SIG-M5 (cell line): ENCODE measurements around the gene ADCY1.

Source experiments
- DNase-seq: peaks from one replicate; lab custom pipeline; 2025; lab: John Stamatoyannopoulos, UW

Gene ADCY1

DNA sequence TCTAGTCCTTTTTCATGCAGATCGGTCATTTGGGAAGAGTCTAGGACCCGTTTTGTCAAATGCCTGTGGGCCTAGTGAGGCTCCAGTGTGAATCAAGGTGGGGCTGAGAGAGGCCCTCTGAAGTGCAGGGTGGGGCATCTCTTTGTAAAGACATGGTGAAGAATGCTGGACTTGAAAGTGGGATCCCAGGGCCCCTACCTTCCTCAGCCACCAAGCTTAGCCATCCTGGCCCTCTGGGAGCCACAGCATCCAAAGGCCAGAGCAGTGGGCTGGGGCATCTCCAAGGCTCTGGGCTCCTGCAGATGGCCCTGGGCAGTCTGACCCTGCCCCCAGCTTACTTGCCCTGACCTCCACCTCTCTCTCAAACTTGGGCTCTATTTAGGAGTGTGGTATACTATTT lies 78.5 kb downstream of the ADCY1 start:
- no peak for DNase-seq

DNA sequence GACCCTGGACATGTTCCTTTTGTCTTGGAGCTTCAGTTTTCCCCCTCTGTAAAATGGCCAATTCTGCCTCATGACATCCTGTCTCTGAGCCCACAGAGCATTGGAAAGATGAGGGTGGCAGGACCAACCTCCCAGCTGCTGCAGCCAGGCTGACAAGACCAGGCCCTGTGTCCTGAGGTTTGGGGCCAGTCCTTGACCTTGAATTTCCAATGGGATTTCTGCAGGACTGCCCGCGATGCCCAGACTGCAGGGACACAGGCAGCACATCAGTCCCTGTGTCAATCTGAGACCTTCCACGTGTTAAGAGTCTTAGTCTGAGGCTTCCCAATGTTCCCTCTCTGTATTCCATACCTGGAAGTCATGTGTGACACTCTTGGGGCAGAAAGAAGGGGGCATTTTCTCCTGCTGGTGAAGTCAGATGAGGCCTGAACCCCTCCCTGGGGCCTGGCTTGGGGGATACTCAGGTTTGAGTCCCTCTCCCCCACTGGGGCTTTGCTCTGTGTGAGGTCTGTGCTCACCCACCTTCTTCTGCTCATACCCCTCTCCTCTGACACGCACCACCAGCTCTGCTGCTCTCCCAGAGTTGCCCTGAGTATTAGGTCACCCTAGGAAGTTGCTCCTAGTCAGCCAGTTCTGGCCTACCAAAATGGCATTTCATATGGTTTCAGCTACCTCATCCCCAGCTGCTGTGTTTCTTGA lies 79.2 kb downstream of the ADCY1 start:
- no peak for DNase-seq

DNA sequence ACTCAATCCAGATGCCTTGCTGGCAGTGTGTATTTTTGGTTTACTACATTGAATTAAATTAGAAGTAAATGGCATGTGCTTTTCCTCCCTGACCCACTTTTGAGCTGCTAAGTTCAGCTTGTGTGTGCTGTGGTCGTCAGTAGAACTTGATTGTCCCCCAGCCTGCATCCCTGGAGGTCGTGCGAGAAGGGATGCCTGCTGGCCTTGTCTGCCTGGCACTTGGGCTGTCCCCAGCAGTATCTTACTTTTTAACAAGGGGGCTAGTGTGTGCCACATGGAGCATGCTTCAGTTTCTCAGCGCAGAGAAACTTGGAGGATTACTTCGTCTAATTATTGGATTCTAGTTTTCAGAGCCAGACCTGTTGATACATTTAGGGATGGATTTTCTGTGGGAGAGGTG lies 80.2 kb downstream of the ADCY1 start:
- DNase-seq = no peak

DNA sequence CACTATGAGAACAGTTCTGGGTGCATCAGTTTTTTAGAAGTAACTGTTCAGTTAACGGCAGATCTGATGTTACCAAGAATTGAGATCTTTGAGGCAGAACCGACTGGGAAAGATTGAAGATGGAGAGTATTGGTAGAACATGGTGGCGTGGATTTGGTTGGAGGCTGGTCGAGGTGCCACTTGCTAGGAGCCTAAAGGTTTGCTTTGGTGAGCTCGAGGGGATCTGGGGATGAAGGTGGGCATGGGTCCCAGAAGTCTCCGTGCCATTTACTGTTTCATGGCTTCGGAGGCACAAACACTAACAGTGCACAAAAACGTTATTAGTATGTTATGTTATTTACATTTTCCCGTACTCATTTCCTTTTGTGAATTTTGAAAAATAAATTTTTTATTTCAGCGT lies 81.4 kb downstream of the ADCY1 start:
- no peak for DNase-seq

DNA sequence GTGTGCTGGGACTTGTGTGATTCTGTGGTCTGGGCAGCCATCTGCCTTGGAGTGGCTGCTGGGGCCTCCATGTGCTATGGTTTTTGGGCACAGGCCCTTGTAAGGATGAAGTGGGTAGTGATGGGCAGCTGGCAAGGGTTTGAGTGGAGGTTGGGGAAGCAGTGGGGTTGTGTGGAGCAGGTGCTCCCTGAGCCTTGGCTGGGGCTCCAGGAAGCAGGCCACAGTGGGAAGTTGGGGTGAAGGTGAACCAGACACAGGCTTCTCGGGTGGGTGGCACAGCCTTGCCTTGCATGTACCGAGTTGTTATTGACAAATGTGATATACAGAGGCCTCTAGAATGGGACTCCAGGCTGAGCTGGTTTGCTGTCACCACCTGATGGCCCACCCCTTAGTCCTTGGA lies 82.3 kb downstream of the ADCY1 start:
- DNase-seq = no peak

DNA sequence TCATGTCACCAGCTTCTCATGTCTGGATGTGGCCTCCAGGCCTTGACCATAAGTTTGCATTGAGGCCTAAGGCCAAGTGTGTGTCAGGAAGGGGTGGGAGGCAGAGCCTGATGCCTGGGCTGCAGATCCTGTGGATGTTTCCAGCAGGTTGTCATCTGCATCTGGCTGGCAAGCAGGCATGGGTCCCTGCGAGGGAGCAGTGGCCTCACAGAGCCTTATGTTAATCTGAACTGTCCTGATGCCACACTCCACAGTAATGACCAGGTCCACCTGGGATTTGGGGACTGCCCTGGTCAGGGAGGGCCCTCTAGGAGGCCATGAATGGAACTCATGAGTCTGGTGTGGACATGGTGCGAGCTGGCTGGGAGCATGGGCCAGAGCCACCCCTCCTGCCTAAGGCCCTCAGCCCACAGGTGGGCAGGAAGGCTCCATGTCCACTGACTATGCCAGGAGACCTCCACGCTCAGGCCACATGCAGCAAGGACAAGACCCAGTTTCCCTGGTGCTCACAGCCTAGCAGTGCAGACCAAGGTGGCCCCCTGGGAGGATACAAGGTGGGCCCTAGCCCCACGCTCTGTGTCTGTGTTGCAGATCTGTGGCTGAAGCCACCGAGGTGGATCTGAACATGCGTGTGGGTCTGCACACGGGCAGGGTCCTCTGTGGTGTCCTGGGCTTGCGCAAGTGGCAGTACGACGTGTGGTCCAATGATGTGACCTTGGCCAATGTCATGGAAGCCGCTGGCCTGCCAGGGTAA lies 83.1 kb downstream of the ADCY1 start:
- no peak for DNase-seq

DNA sequence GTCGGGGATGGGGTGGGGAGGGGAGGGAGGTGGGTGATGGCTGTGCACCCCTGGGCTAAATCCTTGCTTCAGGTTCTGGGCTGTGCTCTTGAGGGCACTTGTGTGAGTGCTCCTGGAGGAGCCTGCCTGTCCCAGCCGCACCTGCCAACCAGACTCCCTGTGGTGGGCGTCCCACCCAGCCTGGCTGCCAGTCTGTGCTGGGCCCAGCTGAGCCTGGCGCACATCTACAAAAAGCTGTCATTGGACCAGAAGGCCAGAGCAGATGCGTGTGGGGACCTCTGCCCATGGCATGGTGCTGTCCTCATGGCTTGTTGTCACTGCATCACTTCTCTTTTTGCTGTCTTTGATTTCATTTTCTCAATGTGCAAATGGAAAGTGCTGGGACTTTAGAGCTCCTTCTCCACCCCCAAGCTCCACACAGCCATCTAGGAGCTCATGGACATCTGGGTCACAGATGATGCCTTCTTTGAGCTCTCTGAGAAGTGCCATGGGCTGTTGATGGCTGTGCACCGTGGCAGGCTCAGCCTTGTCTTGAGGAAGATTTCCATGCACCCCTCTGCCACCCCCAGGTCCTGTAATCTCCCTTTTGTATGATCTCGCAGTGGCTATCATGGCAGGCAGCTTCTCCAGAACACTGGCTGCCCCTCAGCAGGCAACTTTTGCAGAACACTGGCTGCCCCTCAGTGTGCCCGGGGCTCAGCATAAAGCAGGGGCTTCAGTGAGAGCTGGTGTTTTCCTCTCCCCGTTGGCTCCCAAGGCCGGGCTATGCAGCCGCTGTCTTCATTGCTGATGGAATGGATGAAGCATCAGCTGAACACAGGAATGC lies 83.9 kb downstream of the ADCY1 start:
- no peak for DNase-seq

DNA sequence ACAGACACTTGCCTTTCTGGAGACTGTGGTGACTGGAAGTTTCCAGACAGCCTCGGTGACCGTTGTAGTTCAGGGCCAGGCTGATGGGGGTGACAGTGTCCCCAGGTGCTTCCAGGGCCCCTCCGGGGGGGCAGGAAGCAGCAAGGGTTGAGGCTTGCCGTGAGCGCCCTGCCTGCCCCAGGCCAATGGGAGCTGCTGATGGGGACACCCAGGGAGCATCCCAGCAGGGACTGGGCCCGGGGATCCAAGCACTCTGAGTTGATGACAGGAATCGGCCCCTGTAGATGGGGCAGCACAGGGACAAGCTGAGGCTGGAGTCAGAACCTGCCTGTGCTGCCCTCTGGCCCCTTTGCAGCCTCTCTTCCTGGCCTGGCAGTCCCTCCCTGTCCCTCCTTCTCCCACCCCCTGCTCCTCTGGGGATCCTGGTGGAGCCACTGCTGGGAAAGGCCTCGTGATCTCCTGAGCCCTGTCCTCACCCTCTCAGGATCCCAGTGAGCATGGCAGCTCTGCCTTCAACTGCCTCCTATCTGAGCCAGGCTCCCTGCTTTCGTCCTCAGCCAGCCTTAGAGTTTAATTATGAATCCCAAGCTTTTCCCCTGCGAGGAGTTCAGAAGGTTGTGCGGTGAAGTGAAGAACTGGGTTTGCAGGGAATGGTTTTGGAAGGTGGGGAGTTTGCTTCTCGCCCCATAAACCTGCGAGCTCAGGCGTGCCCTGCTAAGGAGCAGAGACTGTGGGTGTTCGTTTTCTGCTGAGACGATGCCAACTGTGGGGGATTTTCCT lies 84.7 kb downstream of the ADCY1 start:
- DNase-seq = no peak

DNA sequence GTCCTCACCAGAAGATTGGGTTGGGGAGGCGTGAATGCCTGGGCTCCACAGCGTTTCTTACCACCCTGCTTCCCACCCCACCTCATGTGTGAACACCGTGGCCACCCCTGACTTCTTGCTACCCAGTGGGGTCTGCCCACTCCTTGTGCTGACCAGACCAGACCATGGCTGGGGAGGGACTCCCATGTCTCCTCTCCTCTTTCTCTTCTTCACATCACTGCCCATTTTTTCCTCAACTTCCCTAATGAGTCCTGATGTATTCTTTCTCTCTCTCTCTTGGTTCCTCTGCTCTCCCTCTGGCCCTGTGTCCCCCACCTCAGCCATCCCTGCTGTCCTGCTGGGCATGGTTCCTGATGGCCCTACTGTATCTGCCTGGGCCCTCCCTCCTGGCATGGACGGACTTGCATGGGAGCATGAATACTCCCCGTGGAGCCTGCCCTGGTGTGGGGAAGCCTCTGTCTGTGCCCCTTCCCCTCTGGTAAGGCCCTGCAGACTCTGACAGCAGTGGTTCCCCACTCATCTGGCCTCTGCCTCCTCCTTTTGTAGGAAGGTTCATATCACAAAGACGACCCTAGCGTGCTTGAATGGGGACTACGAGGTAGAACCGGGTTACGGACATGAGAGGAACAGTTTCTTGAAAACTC lies 85.5 kb downstream of the ADCY1 start:
- no peak for DNase-seq

DNA sequence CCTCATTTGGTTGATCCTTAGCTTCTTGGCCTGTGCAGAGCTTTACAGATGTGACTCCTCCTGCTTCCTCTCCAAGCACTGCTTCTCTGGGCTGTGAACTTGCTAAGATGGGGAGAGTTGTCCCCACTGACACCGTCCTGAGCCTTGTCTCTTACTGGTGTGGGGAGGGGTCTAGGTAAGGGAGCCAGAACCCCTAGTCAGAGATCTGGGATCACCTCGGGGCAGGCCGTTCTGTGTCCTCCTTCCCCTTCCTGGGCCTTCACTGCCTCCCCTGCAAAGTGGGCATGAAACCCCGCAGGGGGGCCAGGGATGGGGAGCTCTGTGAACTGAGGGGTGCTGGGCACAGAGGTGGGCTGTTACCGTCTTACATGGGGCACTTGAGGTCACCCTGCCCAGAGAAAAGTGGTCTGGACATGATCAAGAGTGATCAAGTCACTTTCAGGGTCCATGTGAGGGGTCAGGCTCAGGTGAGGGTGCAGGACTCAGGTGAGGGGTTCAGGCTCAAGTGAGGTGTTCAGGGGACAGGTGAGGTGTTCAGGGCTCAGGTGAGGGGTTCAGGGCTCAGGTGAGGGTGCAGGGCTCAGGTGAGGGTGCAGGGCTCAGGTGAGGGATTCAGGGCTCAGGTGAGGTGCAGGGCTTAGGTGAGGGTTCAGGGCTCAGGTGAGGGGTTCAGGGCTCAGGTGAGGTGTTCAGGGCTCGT lies 86.2 kb downstream of the ADCY1 start:
- no peak for DNase-seq

DNA sequence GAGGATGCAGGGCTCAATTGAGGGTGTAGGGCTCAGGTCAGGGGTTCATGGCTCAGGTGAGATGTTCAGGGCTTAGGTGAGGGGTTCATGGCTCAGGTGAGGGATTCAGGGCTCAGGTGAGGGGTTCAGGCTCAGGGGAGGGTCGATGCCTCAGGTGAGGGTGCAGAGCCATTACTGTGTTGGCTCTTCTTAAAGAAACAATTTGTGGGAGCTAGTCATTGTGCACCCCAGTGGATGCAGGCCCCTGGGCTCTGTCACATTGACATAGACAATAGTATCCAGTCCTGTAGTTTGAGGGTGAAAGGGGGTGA lies 86.7 kb downstream of the ADCY1 start:
- DNase-seq = no peak

DNA sequence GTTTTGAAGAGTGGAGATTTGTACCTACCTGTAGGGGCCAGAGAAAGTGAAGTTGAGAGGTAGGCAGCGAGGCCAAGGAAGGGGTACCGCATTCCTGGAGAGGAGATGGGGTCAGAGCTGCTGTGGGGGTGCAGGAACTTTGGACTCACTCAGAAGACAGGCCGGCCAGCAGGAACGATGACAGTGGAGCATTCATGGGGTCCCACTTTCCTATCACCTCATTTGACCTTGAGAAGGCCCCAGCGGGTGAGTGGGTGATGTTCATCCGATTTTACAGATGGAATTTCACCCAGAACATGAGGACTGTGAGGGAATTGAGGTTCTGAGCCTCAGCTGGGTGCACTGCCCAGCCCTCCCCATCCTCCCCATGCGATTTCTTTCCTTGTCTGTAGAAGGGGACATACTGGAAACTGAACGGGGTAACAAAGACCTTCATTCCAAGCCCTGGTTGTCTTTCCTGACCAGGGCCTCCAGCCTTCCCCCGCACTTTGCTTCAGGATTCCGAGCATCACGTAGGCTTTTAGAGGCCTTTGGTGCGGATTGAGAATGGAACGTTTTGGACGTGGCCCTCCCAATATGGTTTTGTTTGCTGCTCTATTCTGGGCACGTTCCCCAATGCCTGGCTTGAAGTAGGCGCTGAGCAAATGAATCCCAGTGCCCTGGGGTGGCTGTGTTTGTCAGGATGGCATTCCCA lies 87.3 kb downstream of the ADCY1 start:
- DNase-seq = no peak

DNA sequence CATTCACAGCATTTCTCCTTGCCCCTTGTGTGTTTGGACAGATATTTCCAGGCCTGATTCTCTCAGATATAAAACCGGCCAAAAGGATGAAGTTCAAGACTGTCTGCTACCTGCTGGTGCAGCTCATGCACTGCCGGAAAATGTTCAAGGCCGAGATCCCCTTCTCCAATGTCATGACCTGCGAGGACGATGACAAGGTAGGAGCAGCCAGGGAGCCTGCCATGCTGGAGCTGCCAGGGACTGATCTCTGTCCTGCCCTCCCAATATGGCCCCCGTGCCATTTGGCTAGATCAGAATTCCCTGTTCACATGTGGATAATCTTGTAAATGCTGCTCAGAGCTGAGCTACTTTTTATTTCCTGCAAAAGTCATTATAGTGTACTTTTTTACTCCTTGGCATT lies 87.8 kb downstream of the ADCY1 start:
- DNase-seq = no peak

DNA sequence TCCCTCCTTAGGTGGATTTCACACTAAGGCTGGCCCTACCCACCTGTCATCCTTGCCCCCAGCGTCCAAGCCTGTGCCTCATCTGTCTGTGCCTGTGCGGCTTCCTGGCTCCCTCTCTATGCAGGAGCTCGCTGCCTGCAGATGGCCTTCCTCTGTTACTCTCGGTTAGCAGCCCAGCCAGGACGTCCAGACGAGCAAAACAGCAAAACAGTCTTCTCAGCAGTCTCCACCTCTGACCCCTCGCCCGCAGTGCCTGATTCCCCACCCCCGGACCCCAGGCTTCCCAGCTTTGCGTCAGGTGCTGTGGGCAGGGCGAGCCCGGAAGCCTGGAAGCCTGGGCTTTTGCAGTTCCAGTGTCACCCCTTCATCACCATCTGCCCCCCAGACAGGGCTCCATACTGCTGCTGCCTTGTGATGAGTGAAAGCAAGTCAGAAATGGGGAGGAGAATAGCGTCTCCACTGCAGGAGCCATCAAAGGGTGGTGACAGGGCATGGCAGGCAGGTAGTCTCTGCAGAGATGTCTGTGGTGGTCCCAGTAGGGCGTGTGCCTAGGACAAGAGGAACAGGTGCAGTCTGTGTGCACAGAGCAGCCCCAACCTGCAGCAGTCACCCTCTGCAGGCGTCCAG lies 88.5 kb downstream of the ADCY1 start:
- no peak for DNase-seq

DNA sequence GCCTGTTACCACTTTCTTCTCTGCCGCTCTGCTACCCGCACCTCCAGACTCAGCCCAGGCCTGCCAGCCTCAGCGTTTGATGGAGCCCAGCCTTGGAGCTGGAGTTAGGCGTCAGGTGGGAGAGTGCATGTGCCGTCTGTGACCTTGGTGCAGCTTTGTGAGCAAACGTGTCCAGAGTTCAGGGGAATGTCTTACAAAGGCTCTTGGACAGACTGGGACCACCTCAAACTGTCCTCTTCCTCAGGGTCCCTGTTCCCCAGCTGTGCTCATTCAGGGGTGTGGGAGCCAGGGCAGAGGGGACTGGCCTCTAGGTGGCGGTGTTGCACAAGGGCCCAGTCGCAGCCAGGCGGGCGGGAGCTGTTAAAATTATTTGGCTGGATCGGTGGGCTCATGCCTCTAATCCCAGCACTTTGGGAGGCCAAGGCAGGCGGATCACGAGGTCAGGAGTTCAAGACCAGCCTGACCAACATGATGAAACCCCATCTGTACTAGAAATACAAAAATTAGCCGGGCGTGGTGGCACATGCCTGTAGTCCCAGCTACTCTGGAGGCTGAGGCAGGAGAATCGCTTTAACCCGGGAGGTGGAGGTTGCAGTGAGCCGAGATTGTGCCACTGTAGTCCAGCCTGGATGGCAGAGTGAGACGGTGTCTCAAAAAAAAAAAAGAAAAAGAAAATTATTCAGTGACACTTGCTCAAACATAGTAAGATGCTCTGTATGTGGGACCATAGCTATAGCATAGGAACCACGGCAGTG lies 89.2 kb downstream of the ADCY1 start:
- no peak for DNase-seq

DNA sequence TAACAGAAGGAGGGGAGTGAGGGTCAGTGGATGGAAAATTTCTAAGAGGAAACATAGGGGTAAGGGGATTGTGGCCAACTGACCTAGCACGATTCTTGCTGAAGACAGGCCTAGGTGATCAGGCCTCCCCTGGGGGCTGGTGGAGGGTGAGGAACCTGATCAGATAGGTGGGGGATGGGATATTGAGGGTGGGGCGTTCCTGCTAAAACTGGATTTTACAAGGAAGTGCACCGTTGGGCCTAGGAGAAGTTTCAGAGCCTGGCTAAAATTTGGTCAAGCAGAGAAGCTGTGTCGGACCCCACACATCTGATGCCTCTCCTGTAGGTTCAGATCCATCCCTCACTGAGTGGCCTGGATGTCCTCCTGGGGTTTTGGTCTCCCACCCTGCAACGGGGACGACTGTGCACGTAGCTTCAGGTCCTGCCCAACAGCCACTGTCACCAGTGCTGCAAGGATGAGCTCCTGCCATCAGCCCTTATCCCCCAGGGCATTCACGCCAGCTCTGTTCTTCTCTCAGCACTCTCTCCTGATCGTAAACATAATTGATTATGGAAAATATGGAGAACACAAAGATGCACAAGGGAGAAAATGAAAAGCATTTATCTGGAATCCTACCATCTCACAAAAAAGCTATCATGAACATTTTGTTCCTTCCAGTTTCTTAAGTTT lies 89.9 kb downstream of the ADCY1 start:
- DNase-seq = no peak

DNA sequence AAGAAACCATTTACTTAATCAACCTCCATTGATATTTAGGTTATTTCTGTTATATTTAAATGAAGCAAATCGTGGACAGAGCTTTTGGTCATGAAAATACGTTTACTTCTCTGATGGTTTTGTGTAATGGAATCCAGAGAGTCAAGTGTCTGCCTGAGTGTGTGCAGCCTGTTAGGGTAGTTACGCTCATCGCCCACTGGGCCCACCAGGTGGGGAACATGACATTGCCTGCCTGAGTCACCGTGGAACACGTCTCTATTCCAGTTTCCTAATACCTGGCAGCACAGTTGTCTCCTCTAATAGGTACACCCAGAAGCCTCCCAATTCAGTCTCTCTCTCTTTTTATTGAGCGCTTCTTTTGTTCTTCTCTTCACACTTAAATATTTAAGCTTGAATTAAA lies 91.0 kb downstream of the ADCY1 start:
- DNase-seq = no peak

DNA sequence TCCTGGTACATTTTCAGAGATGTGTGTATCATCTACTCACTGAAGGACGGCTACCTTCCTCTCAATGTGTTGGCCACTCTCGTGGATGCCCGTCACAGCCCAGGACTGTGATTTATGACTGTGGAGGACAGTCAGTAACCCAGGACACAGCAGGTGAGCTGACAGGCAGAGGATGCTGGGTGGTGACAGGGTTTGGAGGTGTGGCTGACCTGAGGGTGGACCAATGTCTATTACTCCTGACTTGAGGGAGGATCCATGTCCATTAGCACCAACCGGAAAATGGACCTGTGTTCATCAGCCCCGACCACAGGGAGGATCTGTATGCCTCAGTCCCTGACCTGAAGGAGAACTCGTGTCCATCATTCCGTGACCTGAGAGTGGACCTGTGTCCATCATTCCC lies 96.1 kb downstream of the ADCY1 start:
- DNase-seq = no peak

DNA sequence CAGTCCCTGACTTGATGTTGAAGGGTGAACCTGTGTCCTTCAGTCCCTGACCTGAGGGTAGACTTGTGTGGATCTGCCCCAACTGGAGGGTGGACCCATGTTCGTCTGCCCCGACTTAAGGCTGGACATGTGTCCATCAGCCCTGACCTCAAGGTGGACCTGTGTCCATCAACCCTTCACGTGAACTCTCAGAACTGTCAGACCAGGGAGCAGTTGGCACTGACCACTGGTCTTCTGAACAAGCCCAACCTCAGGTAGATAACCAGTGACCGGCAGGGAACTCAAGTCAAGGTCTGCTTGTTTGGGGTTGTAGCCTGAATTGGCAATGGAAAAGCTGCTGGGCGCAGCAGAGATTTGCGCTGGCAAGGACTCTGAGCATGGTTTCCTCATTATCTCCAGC lies 96.5 kb downstream of the ADCY1 start:
- no peak for DNase-seq
